CD4-positive, alpha-beta T cell treated with Interleukin-4 for 4 hours (primary cell): ENCODE measurements around the gene STOX2.

ENCODE experiments used
- DNase-seq: peaks from one replicate; pipeline ENCODE4 v3.0.0-alpha.2; 2020

Gene STOX2

GRCh38 chr4:183989461-183989860, 84.4 kb downstream of the STOX2 start:
- DNase-seq: no peak

DNA sequence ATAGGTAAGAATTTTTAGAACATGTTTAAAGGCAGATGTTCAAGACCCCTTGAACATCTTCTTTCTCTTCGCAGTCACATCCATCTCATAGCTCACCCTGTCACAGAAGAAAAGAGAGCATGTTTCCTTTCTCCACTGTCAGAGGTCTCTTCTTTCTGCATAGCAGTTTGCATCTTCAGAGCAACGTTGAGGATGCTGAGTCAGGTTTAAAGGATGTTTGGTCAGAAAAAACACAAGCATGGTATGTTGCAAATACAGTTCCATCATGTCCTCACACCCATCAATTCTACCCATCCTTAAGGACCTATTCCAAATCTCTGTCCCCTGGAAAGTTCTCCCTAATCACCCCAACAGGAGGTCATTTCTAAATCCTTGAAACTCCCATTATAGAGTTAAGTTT, 84.8 kb downstream of the STOX2 start:
- DNase-seq: no peak

DNA sequence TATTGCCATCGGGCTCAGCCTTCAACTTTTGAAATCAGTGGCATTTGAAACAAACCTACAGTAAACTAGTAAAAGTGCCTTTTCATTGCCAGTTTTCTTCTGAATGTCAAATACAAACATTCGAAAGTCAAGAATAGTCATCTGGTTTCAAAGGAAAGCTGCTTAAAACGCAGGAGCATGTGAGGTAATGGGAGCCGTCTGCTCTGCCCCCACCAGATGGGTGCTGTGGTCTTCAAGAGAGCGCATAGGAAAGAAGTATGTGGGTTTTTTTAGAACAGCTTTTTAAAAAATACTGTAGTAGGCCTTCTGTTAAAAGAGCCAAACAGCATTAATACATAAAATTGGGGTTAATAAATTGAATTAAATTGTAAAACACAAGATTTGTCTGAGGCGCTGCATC, 88.6 kb downstream of the STOX2 start:
- no peak for DNase-seq

DNA sequence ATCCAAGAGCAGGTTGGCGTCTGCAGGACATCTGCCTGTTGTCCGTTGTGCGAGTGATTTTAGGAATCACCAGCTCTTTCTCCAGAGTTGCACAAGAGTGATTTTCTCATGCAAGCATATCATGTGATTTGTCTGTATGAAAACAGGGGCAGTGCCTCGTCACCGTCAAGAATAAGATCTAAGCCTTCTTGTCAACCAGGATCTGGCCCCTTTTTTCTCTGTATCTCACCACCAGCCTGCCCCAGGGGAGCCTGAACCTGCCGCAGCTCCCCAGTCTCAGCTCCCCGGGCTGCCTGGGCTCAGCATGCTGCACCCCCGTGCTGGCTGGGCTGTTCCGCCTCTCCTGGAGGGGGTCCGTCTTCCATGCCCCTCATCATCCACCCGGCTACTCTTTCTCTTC, 90.5 kb downstream of the STOX2 start:
- no peak for DNase-seq

- DNase-seq: no peak
These were observed 91.8 kb downstream of the STOX2 start for GRCh38 chr4:183996868-183997267.

GRCh38 chr4:183999435-183999834, 94.3 kb downstream of the STOX2 start:
- no peak for DNase-seq

- no peak for DNase-seq
These were observed 95.6 kb downstream of the STOX2 start for GRCh38 chr4:184000457-184001396.

DNA sequence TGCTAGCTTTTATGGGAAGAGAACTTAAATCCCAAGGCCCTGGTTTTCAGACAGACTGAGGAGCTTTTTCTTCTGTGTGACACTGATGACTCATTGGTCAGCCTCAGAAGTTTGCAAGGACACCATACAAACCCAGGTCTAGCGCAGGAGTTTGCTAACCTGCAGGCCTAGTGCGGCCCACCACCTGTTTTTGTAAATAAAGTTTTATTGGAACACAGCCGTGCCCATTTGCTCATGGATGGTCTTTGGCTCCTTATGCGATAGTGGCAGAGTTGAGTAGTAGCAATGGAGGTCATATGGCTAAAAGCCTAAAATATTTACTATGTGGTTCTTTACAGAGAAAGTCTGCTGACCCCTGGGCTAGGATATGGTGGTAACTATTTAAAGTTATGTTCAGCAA, 98.3 kb downstream of the STOX2 start:
- no peak for DNase-seq

GRCh38 chr4:184007891-184008290, 102.8 kb downstream of the STOX2 start:
- DNase-seq: no peak

GRCh38 chr4:184010696-184011095, 105.6 kb downstream of the STOX2 start:
- no peak for DNase-seq

GRCh38 chr4:184011826-184012380, 106.8 kb downstream of the STOX2 start:
- no peak for DNase-seq

DNA sequence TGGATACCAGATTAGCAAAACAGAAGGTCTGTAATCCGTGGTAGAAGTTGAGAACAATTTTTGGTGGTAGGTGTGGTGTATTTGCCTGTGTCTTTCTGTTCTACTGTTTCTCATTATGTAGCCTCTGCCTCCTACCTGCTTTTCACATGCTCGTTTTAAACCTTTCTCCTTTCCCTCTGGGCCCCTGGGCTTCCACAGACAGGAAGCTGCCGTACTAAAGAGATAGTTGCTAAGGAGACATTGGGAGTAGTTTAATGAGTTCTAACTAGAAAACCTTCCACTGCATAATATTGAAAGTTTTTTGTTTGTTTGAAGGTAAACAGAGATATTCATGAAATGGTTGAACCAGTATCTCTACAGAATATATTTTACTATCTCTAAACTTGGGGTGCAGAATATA, 107.8 kb downstream of the STOX2 start:
- DNase-seq: no peak

DNA sequence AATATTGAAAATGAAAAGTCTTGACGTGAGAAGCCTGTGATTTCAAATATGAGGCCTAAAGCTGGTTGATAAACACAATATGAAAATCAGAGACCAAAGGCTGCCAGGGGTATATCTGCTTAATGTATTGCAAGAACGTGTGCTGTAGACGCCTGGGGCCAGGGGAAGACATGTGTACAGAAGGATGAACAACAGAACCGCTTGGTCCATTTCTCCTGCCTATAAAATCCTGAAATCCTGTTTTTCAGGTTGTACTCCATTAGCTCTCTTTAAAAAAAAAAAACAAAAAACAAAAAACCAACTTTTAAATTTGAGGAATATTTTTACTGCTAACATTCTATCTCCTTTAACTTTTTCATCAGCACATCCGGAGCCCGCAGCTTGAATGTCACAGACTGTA, 109.2 kb downstream of the STOX2 start:
- DNase-seq: no peak

DNA sequence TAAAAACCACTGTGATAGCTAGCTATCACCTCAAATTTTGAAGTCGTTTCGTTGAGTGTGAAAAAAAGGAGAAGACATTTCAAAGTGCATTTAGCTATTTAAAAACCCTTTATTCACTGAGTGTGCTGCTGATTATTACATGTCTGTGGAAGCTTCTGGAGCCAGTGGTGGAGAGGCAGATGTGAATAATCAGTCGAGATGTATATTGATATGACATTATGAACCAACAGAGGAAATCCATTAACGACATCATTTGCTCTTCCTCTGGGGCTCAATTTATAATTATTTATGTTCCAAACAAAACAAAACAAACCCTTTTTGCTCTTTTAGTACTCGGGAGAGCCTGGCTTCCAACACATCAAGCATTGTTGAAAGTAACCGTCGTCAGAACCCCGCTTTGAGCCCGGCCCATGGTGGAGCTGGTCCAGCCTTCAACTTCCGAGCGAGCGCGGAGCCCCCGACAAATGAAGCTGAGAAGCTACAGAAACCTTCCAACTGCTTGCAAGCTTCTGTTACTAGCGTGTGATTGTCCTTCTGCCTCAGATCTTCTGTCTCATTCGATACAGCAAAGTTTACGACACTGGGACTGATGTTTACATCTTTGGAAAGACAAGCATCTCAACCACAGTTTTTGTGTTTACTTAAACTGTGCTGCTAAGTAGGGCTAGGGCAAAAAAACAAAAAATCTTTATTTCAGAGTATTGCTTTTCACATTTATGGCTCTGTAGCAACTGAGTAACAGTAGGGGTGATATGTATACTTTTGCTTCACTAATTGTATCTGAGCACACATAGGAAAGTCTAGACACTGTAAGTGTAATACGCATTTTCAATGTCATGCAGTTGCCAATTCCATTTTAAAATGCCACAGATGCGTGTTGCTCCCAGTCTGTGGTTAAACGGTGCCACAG, 111.9 kb downstream of the STOX2 start:
- DNase-seq: no peak

GRCh38 chr4:184019076-184019475, 114.0 kb downstream of the STOX2 start:
- no peak for DNase-seq

- DNase-seq: no peak
These were observed 114.8 kb downstream of the STOX2 start for GRCh38 chr4:184019667-184020623.

DNA sequence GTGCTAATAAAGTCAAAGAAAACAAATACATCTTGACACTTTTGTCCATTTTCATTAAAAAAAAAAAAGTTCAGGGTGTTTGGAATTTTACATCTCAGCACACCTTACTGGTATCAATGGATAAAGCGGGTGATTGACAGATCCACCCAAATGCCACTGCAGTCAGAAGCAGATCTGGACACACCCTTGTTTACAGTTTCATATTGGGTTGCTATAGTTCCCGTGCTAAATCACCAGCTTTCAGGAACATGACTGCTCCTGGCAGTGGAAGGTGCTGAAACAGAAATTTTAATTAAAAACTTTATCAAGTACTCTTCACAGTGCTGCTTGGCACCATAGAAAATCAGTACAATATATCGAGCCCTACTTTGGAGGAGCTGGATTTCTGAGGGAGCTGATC, 116.3 kb downstream of the STOX2 start:
- no peak for DNase-seq

GRCh38 chr4:184022679-184023383, 117.7 kb downstream of the STOX2 start:
- DNase-seq: no peak

GRCh38 chr4:184024637-184025036, 119.5 kb downstream of the STOX2 start:
- DNase-seq: no peak

GRCh38 chr4:184028561-184029374, 123.7 kb downstream of the STOX2 start:
- DNase-seq: peak; percentile 5

- no peak for DNase-seq
These were observed 124.9 kb downstream of the STOX2 start for GRCh38 chr4:184030036-184030435.
